H1 (cell line): Measurements from ENCODE around the gene TLK1. TPM values are rescaled to one million over a fixed set of nuclear protein-coding genes. Genes with fewer than 3 reads are reported as not detected.

Experiments used
- CTCF ChIA-PET: fragments of 300-600 bp; sonication (Branson Sonifier 250); formaldehyde crosslinking; loops from one replicate; lab custom pipeline; 2021; ENCODE audit not compliant: partially characterized antibody; lab: Charles Lee
- POLR2A ChIA-PET: fragments of 300-600 bp; sonication (Branson Sonifier 250); formaldehyde crosslinking; loops from one replicate; lab custom pipeline; 2021; ENCODE audit warnings: inconsistent platforms; ENCODE audit not compliant: partially characterized antibody; lab: Charles Lee
- DNase-seq, 2 experiments: peaks; one replicate each; pipeline versions ENCODE4 v3.0.0 to v3.0.0-alpha.2; 2010 to 2022; ENCODE audit warnings: low spot score in 2 of 2, low read depth in 1 of 2, mixed read lengths in 1 of 2
- FAIRE-seq: peaks from 2 replicates; lab custom pipeline; 2011; peaks lifted over from hg19 to GRCh38; lab: Jason Lieb, UNC
- H2AFZ ChIP-seq: 2 replicates; pipeline ENCODE4 v1.8.1; 2012; ENCODE audit warnings: low read length, inconsistent platforms
- H2AK5ac ChIP-seq: 2 replicates; pipeline ENCODE4 v1.6.1; 2013; ENCODE audit warnings: low read depth, low read length
- H2BK120ac ChIP-seq: replicated peaks from 2 replicates; pipeline ENCODE3; 2013; ENCODE audit warnings: low read depth, low read length, inconsistent platforms
- H2BK12ac ChIP-seq: 2 replicates; pipeline ENCODE4 v1.6.1; 2013; ENCODE audit warnings: low read depth, low read length
- H2BK15ac ChIP-seq: 2 replicates; pipeline ENCODE4 v1.6.1; 2013; ENCODE audit warnings: low read length
- H2BK20ac ChIP-seq: 2 replicates; pipeline ENCODE4 v1.6.1; 2013; ENCODE audit warnings: low read length
- H2BK5ac ChIP-seq: 2 replicates; pipeline ENCODE4 v1.6.1; 2013; ENCODE audit warnings: low read depth, low read length
- H3K14ac ChIP-seq: 2 replicates; pipeline ENCODE4 v1.6.1; 2013; ENCODE audit warnings: inconsistent platforms; ENCODE audit not compliant: insufficient read length
- H3K18ac ChIP-seq: 2 replicates; pipeline ENCODE4 v1.6.1; 2013; ENCODE audit warnings: low read length; ENCODE audit errors: extremely low read depth
- H3K23ac ChIP-seq: 2 replicates; pipeline ENCODE4 v1.6.1; 2013; ENCODE audit warnings: inconsistent platforms; ENCODE audit not compliant: insufficient read length
- H3K23me2 ChIP-seq: 2 replicates; pipeline ENCODE4 v1.6.1; 2013; ENCODE audit warnings: low read depth, low read length
- H3K27ac ChIP-seq: 2 replicates; pipeline ENCODE4 v1.6.1; 2011; ENCODE audit warnings: low read depth, low read length, inconsistent platforms
- H3K27me3 ChIP-seq, 4 experiments: replicated peaks in 1 of 4; 1 replicate in 1 of 4; 2 replicates in 3 of 4; pipeline versions ENCODE4 v1.6.1 to v1.8.1; 2011 to 2013; ENCODE audit warnings: low read length in 3 of 4, mild to moderate bottlenecking in 3 of 4, inconsistent platforms in 2 of 4, mixed read lengths in 2 of 4, moderate library complexity in 1 of 4; ENCODE audit not compliant: control insufficient read depth in 3 of 4, insufficient read depth in 3 of 4; ENCODE audit errors: extremely low read depth in 1 of 4
- H3K36me3 ChIP-seq, 4 experiments: 2 replicates each; pipeline versions ENCODE4 v1.6.1 to v1.8.1; 2011 to 2013; ENCODE audit warnings: mild to moderate bottlenecking in 4 of 4, low read length in 3 of 4, moderate library complexity in 2 of 4, control low read depth in 1 of 4, inconsistent platforms in 1 of 4; ENCODE audit not compliant: insufficient read depth in 4 of 4, control insufficient read depth in 2 of 4
- H3K4ac ChIP-seq: replicated peaks from 2 replicates; pipeline ENCODE3; 2013; ENCODE audit warnings: low read length, low read depth, mixed read lengths, inconsistent platforms; ENCODE audit not compliant: insufficient read length
- H3K4me1 ChIP-seq, 4 experiments: replicated peaks in 1 of 4; 1 replicate in 1 of 4; 2 replicates in 3 of 4; pipeline versions ENCODE4 v1.6.1 to v1.8.1; 2011 to 2013; ENCODE audit warnings: low read length in 3 of 4, inconsistent platforms in 2 of 4, mixed read lengths in 1 of 4; ENCODE audit not compliant: insufficient read depth in 4 of 4, control insufficient read depth in 3 of 4
- H3K4me2 ChIP-seq, 2 experiments: 2 replicates each; pipeline versions ENCODE4 v1.6.1 to v1.8.1; 2011 to 2013; ENCODE audit warnings: low read depth in 2 of 2, low read length in 2 of 2, control low read depth in 1 of 2, inconsistent platforms in 1 of 2, mild to moderate bottlenecking in 1 of 2; ENCODE audit not compliant: insufficient read depth in 1 of 2
- H3K4me3 ChIP-seq, 4 experiments: fragments of 200-600, 300-600 bp in 1 of 4; sonication (generic), shearing (Covaris generic), sonication (Bioruptor Twin) in 1 of 4; 2 replicates each; pipeline versions ENCODE4 v1.5.1 to v1.8.1; 2011 to 2016; ENCODE audit warnings: low read length in 4 of 4, low read depth in 3 of 4, control low read depth in 2 of 4, inconsistent platforms in 2 of 4, mild to moderate bottlenecking in 2 of 4, mixed read lengths in 1 of 4, moderate library complexity in 1 of 4; ENCODE audit not compliant: insufficient read depth in 2 of 4; ENCODE audit errors: extremely low read depth in 1 of 4
- H3K56ac ChIP-seq: replicated peaks from 2 replicates; pipeline ENCODE3; 2013; ENCODE audit warnings: low read depth, mild to moderate bottlenecking, mixed read lengths, low read length, inconsistent platforms; ENCODE audit not compliant: insufficient read length
- H3K79me1 ChIP-seq: 2 replicates; pipeline ENCODE4 v1.6.1; 2013; ENCODE audit warnings: low read depth, low read length, control low read depth
- H3K79me2 ChIP-seq, 2 experiments: 2 replicates each; pipeline versions ENCODE4 v1.6.1 to v1.8.1; 2012 to 2013; ENCODE audit warnings: low read length in 2 of 2, mild to moderate bottlenecking in 2 of 2, inconsistent platforms in 1 of 2; ENCODE audit not compliant: insufficient read depth in 2 of 2, control insufficient read depth in 1 of 2
- H3K9ac ChIP-seq, 4 experiments: replicated peaks in 1 of 4; 1 replicate in 1 of 4; 2 replicates in 3 of 4; pipeline versions ENCODE4 v1.6.1 to v1.8.1; 2011 to 2013; ENCODE audit warnings: low read depth in 3 of 4, low read length in 3 of 4, control low read depth in 2 of 4, mild to moderate bottlenecking in 2 of 4, moderate library complexity in 2 of 4, inconsistent platforms in 1 of 4; ENCODE audit errors: extremely low read depth in 1 of 4
- H3K9me3 ChIP-seq, 2 experiments: 2 replicates each; pipeline versions ENCODE4 v1.6.1 to v1.8.1; 2012 to 2013; ENCODE audit warnings: mild to moderate bottlenecking in 2 of 2, moderate library complexity in 2 of 2, control low read depth in 1 of 2, inconsistent platforms in 1 of 2, low read depth in 1 of 2, low read length in 1 of 2, mixed read lengths in 1 of 2; ENCODE audit not compliant: insufficient read depth in 2 of 2
- H4K20me1 ChIP-seq, 2 experiments: replicated peaks in 1 of 2; 2 replicates each; pipeline versions ENCODE3 to v1.8.1; 2011 to 2013; ENCODE audit warnings: inconsistent platforms in 2 of 2, low read length in 2 of 2, mild to moderate bottlenecking in 1 of 2; ENCODE audit not compliant: insufficient read depth in 2 of 2, control insufficient read depth in 1 of 2
- H4K5ac ChIP-seq: 2 replicates; pipeline ENCODE4 v1.6.1; 2013; ENCODE audit warnings: low read length, low read depth, mixed read lengths, inconsistent platforms; ENCODE audit not compliant: insufficient read length
- H4K8ac ChIP-seq: 2 replicates; pipeline ENCODE4 v1.8.0; 2013; ENCODE audit warnings: mild to moderate bottlenecking, moderate library complexity, low read length, inconsistent platforms; ENCODE audit not compliant: insufficient read depth; ENCODE audit errors: extremely low read depth
- H4K91ac ChIP-seq: replicated peaks from 2 replicates; pipeline ENCODE3; 2013; ENCODE audit warnings: low read length, mixed read lengths, inconsistent platforms; ENCODE audit not compliant: insufficient read length
- SRF ChIP-seq: IDR thresholded peaks from 2 replicates; pipeline ENCODE4 v1.6.1; 2011; ENCODE audit warnings: mild to moderate bottlenecking, low read depth, low read length, moderate library complexity
- YY1 ChIP-seq: IDR thresholded peaks from 2 replicates; pipeline ENCODE4 v1.6.1; 2011; ENCODE audit warnings: low read depth, mild to moderate bottlenecking, low read length
- WGBS, 2 experiments: shearing (Covaris generic) in 1 of 2; methylation state at CpG; one replicate each; pipeline versions ENCODE4 v1.1.6 to v1.1.7; 2013 to 2015; ENCODE audit warnings: low lambda C conversion rate in 2 of 2, mixed read lengths in 2 of 2, inconsistent platforms in 1 of 2, low coverage in 1 of 2, missing lambda C conversion rate in 1 of 2; ENCODE audit not compliant: insufficient replicate concordance in 2 of 2, insufficient coverage in 1 of 2, insufficient read length in 1 of 2; ENCODE audit errors: extremely low coverage in 1 of 2, missing lambda C conversion rate in 1 of 2; 5-methylcytosine and 5-hydroxymethylcytosine counted together
- polyA plus RNA-seq, 7 experiments: library from polyadenylated mRNA; depleted of rRNA in 3 of 7; stranded (reverse) in 5 of 7; unstranded in 2 of 7; fragments of >200 nt in 5 of 7; fragments of 200-250 nt in 2 of 7; gene quantifications; 1 replicate in 5 of 7; 2 replicates in 1 of 7; 4 replicates in 1 of 7; pipeline versions ENCODE4 v1.2.1 to v1.2.3, GENCODE V29; 2011 to 2013; ENCODE audit warnings: missing spikeins in 2 of 7, mixed read lengths in 2 of 7
- total RNA-seq: library from RNA; stranded (reverse); fragmentation: NEBNext Ultra II Directional; extraction: Animal tissue kit (Norgen Biotek cat#: 25700); gene quantifications from 2 replicates; pipeline ENCODE4 v1.2.1, GENCODE V29; 2021

Gene TLK1
- total and polyA plus RNA-seq, 2 of the 8 experiments (the other 6 are each of a cell fraction or from before 2014, with no cell fraction given): 11.2 to 102 TPM

GRCh38 chr2:170965446-170966225, 195.1 kb downstream of the TLK1 start:
- H4K8ac ChIP-seq: no peak overlapping the region
- H2BK5ac ChIP-seq: 0 out of 2 replicates have a peak overlapping the region, but pooled peaks have one; percentile 26
- H3K18ac ChIP-seq: no peak overlapping the region
- H3K23me2 ChIP-seq: no peaks in the 10 kb centered on the region
- H3K79me2 ChIP-seq: no peaks in the 10 kb centered on the region
- no peak for TF ChIP-seq SRF
- TF ChIP-seq YY1: no peak
- 89% methylated on average over 20 of the region's 20 CpGs; no CpG with 5 or more reads in 1 of the 2 experiments for WGBS, 2 experiments
- no peak overlapping the region for H3K4me3 ChIP-seq
- no peak overlapping the region for H3K23ac ChIP-seq
- H2AFZ ChIP-seq: no peak overlapping the region
- H2BK15ac ChIP-seq: no peak overlapping the region
- H3K36me3 ChIP-seq: peaks cover 25 to 68% (median 59%) of the 10 kb centered on the region in 4 experiments
- ChIA-PET CTCF (interaction anchor here (0.8 to 1.3 kb wide), 3 partner anchors 11 to 23 kb away, joined by 3 read pairs; no protein-coding TSS in a partner anchor), POLR2A (interaction anchor here (0.6 to 1.4 kb wide), 3 partner anchors 9 to 39 kb away, joined by 3 to 4 read pairs (median 4); no protein-coding TSS in a partner anchor)
- no peaks in the 10 kb centered on the region for H3K27me3 ChIP-seq
- no peak overlapping the region for H3K14ac ChIP-seq
- H2BK20ac ChIP-seq: no peak overlapping the region
- H4K5ac ChIP-seq: no peak overlapping the region
- H4K20me1 ChIP-seq: peaks cover 0 to 2% of the 10 kb centered on the region in 2 experiments
- no peak overlapping the region for H2AK5ac ChIP-seq
- DNase-seq: no peak
- no peak overlapping the region for H3K9ac ChIP-seq
- no peak overlapping the region for H2BK12ac ChIP-seq
- no peak overlapping the region for H3K27ac ChIP-seq
- no peaks in the 10 kb centered on the region for H3K79me1 ChIP-seq
- no peak for FAIRE-seq
- no peak overlapping the region for H3K56ac ChIP-seq
- H3K4ac ChIP-seq: no peak overlapping the region
- no peaks in the 10 kb centered on the region; a peak in 4 of 7 replicates for H3K4me1 ChIP-seq
- H3K9me3 ChIP-seq: no peaks in the 10 kb centered on the region
- H4K91ac ChIP-seq: no peak overlapping the region
- no peak overlapping the region for H2BK120ac ChIP-seq
- H3K4me2 ChIP-seq: no peak overlapping the region
